NB4 (cell line): ENCODE data around the gene CELF5.

Experiments used
- DNase-seq: peaks from one replicate; pipeline ENCODE4 v3.0.0; 2010; ENCODE audit warnings: low read depth
- H3K4me3 ChIP-seq: one replicate; pipeline ENCODE4 v1.5.1; 2011; ENCODE audit warnings: mild to moderate bottlenecking, low read depth, low read length, moderate library complexity
- MYC ChIP-seq: IDR thresholded peaks from 2 replicates; pipeline ENCODE4 v1.6.1; 2011; ENCODE audit warnings: low read depth, low read length
- POLR2A ChIP-seq: IDR thresholded peaks from 2 replicates; pipeline ENCODE4 v1.6.1; 2011; ENCODE audit warnings: mild to moderate bottlenecking; ENCODE audit not compliant: insufficient read length; ENCODE audit errors: extremely low read depth
- TF ChIP-seq, protein P1 (sequence below): IDR thresholded peaks from one replicate; pipeline ENCODE4 v1.5.1; 2012; ENCODE audit warnings: low read depth, low read length
- TF ChIP-seq, protein P2 (sequence below): IDR thresholded peaks from 2 replicates; pipeline ENCODE4 v1.6.1; 2011; ENCODE audit warnings: low read depth, low read length

CELF5 gene

DNA sequence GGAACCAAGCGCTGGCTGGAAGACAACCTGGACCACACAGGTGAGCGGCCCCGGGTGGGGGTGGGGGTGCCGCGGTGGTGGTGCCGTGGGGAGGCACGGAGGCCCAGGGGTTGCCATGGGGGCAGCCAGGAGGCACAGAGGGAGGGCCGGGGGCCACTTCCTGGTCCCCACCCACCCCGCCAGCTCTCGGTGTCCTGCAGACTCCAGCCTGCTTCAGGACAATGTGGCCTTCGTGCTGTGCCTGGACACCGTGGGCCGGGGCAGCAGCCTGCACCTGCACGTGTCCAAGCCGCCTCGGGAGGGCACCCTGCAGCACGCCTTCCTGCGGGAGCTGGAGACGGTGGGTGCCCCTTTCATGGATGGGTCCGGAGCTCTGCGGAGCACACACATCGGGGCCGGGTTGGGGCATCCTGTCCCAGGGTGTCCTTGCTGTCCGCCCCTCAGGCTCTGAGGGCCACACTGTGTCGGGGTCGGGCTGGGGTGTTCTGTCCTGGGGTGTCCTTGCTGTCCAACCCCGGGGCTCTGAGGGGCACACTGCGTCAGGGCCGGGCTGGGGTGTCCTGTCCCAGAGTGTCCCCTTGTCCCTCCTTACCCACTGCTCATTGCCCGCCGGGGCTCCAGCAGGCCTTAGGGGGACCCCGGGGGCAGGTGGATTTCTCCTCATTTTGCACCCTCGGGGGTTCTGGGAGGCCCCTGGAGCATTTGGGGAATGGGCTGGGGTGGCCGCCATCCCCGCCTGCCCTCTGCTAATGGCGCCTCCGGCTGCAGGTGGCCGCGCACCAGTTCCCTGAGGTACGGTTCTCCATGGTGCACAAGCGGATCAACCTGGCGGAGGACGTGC is 20.4 kb upstream of the CELF5 start:
- TF ChIP-seq, protein P1, sequence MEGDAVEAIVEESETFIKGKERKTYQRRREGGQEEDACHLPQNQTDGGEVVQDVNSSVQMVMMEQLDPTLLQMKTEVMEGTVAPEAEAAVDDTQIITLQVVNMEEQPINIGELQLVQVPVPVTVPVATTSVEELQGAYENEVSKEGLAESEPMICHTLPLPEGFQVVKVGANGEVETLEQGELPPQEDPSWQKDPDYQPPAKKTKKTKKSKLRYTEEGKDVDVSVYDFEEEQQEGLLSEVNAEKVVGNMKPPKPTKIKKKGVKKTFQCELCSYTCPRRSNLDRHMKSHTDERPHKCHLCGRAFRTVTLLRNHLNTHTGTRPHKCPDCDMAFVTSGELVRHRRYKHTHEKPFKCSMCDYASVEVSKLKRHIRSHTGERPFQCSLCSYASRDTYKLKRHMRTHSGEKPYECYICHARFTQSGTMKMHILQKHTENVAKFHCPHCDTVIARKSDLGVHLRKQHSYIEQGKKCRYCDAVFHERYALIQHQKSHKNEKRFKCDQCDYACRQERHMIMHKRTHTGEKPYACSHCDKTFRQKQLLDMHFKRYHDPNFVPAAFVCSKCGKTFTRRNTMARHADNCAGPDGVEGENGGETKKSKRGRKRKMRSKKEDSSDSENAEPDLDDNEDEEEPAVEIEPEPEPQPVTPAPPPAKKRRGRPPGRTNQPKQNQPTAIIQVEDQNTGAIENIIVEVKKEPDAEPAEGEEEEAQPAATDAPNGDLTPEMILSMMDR = no peak
- TF ChIP-seq MYC (no peak), POLR2A (no peak)
- TF ChIP-seq, protein P2, sequence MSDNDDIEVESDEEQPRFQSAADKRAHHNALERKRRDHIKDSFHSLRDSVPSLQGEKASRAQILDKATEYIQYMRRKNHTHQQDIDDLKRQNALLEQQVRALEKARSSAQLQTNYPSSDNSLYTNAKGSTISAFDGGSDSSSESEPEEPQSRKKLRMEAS = no peak
- no peak overlapping the region for H3K4me3 ChIP-seq

DNA sequence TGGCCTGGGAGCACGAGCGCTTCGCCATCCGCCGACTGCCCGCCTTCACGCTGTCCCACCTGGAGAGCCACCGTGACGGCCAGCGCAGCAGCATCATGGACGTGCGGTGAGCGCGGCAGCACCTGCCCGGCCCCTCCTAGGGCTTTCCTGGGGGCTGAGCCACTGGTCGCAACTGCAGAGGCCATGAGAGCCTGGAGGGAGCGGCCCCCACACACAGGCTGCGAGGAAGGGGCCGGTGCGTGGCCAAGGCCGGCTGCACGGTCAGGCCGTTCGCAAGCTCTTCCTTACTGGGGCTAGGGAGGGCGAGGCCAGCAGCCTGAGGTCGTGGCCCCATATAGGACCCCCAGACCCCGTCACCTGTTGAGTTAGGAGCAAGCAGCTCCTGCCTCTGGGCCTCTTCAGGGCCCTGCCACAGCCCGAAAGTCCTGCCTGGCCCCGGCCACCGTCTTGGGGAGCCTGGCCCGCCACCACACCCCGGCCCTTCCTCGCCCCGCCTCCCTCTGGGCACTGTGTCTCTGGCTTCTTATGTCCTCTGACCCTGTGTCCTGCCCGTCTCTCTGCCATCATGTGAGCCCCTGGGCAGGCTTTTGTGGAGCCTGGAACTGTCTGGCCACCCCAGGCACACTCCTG is 19.7 kb upstream of the CELF5 start:
- no peak for DNase-seq
- H3K4me3 ChIP-seq = no peak overlapping the region
- TF ChIP-seq POLR2A = no peak
- TF ChIP-seq MYC = no peak
- TF ChIP-seq, protein P2 = no peak
- TF ChIP-seq, protein P1 = no peak

More for the DNA sequence above, 20.4 kb upstream of the CELF5 start:
- DNase-seq = no peak

DNA sequence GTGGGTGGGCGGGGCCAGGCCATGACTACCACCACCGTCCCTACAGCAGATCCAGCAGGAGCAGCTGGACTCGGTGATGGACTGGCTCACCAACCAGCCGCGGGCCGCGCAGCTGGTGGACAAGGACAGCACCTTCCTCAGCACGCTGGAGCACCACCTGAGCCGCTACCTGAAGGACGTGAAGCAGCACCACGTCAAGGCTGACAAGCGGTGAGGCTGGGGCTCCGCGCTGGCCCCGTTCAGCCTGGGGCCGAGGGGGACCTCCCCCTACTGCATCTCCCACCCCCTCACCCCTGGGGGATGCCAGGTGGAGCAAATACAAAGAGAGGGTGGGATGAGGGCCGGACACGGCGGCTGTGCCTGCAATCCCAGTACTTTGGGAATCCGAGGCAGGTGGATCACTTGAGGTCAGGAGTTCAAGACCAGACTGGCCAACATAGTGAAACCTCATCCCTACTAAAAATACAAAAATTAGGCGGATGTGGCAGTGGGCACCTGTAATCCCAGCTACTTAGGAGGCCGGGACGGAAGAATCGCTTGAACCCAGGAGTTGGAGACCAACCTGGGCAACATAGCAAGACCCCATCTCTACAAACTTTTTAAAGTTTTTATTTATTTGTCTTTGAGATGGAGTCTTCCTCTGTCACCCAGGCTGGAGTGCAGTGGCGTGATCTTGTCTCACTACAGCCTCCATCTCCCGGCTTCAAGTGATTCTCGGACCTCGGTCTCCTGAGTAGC is 18.1 kb upstream of the CELF5 start:
- TF ChIP-seq, protein P1 = no peak
- TF ChIP-seq, protein P2 = no peak
- no peak for TF ChIP-seq POLR2A
- TF ChIP-seq MYC = no peak
- no peak for DNase-seq
- H3K4me3 ChIP-seq = no peak overlapping the region

DNA sequence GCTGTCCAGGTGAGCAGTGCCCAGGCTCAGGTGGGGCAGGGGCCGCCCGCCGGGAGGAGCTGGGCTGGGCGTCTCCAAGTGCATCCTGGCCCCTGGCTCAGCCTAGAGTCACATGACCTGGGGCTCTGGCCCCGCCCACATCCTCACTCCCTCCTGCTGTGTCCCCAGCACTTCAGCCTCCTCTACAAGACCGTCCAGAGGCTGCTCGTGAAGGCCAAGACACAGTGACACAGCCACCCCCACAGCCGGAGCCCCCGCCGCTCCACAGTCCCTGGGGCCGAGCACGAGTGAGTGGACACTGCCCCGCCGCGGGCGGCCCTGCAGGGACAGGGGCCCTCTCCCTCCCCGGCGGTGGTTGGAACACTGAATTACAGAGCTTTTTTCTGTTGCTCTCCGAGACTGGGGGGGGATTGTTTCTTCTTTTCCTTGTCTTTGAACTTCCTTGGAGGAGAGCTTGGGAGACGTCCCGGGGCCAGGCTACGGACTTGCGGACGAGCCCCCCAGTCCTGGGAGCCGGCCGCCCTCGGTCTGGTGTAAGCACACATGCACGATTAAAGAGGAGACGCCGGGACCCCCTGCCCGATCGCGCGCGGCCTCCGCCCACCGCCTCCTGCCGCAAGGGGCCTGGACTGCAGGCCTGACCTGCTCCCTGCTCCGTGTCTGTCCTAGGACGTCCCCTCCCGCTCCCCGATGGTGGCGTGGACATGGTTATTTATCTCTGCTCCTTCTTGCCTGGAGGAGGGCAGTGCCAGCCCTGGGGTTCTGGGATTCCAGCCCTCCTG is 16.8 kb upstream of the CELF5 start:
- TF ChIP-seq, protein P1 = no peak
- no peak for TF ChIP-seq MYC
- H3K4me3 ChIP-seq = no peak overlapping the region
- peak; percentile 31 for DNase-seq

DNA sequence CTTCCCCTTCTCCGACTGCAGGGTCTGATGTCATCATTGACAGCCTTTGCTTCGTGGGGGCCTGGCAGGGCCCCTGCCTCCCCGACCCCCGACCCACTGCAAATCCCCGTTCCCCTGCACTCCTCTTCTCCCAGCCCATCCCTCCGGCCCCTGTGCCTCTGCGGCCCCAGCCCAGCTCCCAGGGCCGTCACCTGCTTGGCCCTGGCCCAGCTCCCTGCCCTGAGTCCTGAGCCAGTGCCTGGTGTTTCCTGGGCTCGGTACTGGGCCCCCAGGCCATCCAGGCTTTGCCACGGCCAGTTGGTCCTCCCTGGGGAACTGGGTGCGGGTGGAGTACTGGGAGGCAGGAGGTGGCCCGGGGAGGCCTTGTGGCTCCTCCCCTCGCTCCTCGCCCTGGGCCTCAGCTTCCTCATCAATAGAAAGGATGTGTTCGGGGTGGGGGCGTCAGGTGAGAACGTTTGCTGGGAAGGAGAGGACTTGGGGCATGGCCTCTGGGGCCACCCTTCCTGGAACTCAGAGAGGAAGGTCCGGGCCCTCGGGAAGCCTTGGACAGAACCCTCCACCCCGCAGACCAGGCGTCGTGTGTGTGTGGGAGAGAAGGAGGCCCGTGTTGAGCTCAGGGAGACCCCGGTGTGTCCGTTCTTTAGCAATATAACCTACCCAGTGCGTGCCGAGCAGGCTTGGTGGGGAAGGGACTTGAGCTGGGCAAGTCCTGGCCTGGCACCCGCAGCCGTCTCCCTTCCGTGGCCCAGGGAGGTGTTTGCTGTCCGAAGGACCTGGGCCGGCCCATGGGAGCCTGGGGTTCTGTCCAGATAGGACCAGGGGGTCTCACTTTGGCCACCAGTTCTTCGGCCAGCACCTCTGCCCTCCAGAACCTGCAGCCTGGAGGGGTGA is 15.9 kb upstream of the CELF5 start:
- no peak for DNase-seq
- no peak overlapping the region for H3K4me3 ChIP-seq
- no peak for TF ChIP-seq MYC
- TF ChIP-seq, protein P2 = no peak
- TF ChIP-seq, protein P1 = no peak
- TF ChIP-seq POLR2A = no peak
